ENCODE measurements around the gene AFAP1L1.

The AFAP1L1 gene

DNA sequence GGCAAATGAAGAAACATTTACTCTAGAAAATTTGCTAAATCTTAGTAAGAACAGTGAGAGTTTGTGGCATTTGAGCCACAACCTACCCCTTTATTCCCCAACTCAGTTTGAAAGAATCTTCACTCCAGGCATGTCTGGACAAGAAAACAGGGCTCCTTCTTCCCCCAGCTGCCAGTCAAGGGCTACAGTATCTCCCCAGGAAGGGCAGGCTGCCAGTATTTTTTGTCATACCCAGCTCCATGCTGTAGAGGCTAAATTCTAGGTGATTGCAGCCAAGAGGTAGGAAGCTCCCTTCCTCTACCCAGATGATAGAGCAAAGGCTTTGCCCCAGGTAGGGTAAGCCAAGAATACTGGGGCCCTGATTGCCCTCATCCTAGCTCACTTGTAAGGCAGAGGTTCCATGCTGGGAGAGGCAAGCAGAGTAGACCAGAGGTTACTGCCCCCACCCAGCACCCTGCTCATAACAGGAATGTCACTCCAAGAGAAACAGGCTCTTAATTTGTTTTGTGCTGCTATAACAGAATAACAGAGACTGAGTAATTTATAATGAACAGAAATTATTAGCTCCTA is 53.6 kb downstream of the AFAP1L1 start:
- no peak overlapping the region for H3K4me3 ChIP-seq (ENCODE audit: low read depth, low read length)
- H3K36me3 ChIP-seq (ENCODE audit: control insufficient read depth in 2 of 2, insufficient read depth in 1 of 2, low read length in 2 of 2), result no peaks in the 10 kb centered on the region
- H3K4me1 ChIP-seq (ENCODE audit: control insufficient read depth, insufficient read depth, low read length), result peaks cover 8% of the 10 kb centered on the region; the same call in 1 of the 2 replicates
- CTCF ChIA-PET, result interaction anchor here (0.8 to 2.3 kb wide), 3 partner anchors 10 to 46 kb away, joined by 4 to 10 read pairs (median 7); no protein-coding TSS in a partner anchor
- TF ChIP-seq ZNF146 (tag by site-specific recombination; IDR thresholded peaks at IDR 0.05) (no peak), ZNF23 (tag by site-specific recombination; IDR thresholded peaks at IDR 0.05; ENCODE audit: borderline replicate concordance) (no peak), ZNF37A (tag by site-specific recombination; IDR thresholded peaks at IDR 0.05) (no peak), ZNF626 (tag by site-specific recombination; IDR thresholded peaks at IDR 0.05) (no peak), ZNF211 (tag by site-specific recombination; IDR thresholded peaks at IDR 0.05; ENCODE audit: low read depth) (no peak), ZNF785 (tag by site-specific recombination; IDR thresholded peaks at IDR 0.05) (no peak), ZNF792 (tag by site-specific recombination; IDR thresholded peaks at IDR 0.05) (no peak)
- TF ChIP-seq, protein P1, sequence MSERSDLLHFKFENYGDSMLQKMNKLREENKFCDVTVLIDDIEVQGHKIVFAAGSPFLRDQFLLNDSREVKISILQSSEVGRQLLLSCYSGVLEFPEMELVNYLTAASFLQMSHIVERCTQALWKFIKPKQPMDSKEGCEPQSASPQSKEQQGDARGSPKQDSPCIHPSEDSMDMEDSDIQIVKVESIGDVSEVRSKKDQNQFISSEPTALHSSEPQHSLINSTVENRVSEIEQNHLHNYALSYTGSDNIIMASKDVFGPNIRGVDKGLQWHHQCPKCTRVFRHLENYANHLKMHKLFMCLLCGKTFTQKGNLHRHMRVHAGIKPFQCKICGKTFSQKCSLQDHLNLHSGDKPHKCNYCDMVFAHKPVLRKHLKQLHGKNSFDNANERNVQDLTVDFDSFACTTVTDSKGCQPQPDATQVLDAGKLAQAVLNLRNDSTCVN (tag by site-specific recombination; optimal IDR thresholded peaks at IDR 0.05), result no peak
- TF ChIP-seq, protein P2, sequence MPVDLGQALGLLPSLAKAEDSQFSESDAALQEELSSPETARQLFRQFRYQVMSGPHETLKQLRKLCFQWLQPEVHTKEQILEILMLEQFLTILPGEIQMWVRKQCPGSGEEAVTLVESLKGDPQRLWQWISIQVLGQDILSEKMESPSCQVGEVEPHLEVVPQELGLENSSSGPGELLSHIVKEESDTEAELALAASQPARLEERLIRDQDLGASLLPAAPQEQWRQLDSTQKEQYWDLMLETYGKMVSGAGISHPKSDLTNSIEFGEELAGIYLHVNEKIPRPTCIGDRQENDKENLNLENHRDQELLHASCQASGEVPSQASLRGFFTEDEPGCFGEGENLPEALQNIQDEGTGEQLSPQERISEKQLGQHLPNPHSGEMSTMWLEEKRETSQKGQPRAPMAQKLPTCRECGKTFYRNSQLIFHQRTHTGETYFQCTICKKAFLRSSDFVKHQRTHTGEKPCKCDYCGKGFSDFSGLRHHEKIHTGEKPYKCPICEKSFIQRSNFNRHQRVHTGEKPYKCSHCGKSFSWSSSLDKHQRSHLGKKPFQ (tag by site-specific recombination; IDR thresholded peaks at IDR 0.05), result no peak
- TF ChIP-seq, protein P3, sequence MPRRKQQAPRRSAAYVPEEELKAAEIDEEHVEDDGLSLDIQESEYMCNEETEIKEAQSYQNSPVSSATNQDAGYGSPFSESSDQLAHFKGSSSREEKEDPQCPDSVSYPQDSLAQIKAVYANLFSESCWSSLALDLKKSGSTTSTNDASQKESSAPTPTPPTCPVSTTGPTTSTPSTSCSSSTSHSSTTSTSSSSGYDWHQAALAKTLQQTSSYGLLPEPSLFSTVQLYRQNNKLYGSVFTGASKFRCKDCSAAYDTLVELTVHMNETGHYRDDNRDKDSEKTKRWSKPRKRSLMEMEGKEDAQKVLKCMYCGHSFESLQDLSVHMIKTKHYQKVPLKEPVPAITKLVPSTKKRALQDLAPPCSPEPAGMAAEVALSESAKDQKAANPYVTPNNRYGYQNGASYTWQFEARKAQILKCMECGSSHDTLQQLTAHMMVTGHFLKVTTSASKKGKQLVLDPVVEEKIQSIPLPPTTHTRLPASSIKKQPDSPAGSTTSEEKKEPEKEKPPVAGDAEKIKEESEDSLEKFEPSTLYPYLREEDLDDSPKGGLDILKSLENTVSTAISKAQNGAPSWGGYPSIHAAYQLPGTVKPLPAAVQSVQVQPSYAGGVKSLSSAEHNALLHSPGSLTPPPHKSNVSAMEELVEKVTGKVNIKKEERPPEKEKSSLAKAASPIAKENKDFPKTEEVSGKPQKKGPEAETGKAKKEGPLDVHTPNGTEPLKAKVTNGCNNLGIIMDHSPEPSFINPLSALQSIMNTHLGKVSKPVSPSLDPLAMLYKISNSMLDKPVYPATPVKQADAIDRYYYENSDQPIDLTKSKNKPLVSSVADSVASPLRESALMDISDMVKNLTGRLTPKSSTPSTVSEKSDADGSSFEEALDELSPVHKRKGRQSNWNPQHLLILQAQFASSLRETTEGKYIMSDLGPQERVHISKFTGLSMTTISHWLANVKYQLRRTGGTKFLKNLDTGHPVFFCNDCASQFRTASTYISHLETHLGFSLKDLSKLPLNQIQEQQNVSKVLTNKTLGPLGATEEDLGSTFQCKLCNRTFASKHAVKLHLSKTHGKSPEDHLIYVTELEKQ (tag by site-specific recombination; IDR thresholded peaks at IDR 0.05; ENCODE audit: borderline replicate concordance), result no peak
- POLR2A ChIA-PET, result interaction anchor here (1.5 kb wide), 1 partner anchor 20 kb away, joined by 3 read pairs; no protein-coding TSS in a partner anchor
- H3K9me3 ChIP-seq (ENCODE audit: control insufficient read depth, insufficient read depth, low read depth, low read length), result no peaks in the 10 kb centered on the region
- H3K27ac ChIP-seq (ENCODE audit: extremely low read depth, low read depth, low read length), result no peak overlapping the region

DNA sequence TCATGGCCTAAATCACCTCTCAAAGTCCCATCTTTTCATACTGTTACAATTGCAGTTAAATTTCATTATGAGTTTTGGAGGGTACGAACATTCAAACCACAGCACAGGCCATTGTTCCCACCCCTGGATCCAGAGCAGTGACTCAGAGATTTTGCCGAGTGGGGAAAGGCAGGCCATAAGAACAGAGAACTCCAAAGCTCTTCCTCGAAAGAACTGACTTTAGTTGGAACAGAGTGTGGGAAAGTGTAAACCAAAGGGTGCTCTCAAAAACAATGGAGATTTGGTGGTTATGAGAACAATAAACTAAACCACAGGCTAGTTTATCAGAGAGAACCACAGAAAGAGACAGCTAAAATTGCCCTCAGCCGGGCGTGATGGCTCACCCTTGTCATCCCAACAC is 54.2 kb downstream of the AFAP1L1 start:
- CTCF ChIA-PET, result interaction anchor here (0.6 to 2.3 kb wide), 3 partner anchors 23 to 108 kb away, joined by 3 to 10 read pairs (median 3); no protein-coding TSS in a partner anchor
- Histone ChIP-seq H3K36me3 (ENCODE audit: control insufficient read depth in 2 of 2, insufficient read depth in 1 of 2, low read length in 2 of 2) (no peaks in the 10 kb centered on the region), H3K27ac (ENCODE audit: extremely low read depth, low read depth, low read length) (no peak overlapping the region), H3K4me1 (ENCODE audit: control insufficient read depth, insufficient read depth, low read length) (0 out of 2 replicates have a peak, but pooled peaks cover 3% of the 10 kb centered on the region), H3K9me3 (ENCODE audit: control insufficient read depth, insufficient read depth, low read depth, low read length) (no peaks in the 10 kb centered on the region), H3K4me3 (ENCODE audit: low read depth, low read length) (no peak overlapping the region)
- POLR2A ChIA-PET, result no interaction called here
- TF ChIP-seq, protein P4, sequence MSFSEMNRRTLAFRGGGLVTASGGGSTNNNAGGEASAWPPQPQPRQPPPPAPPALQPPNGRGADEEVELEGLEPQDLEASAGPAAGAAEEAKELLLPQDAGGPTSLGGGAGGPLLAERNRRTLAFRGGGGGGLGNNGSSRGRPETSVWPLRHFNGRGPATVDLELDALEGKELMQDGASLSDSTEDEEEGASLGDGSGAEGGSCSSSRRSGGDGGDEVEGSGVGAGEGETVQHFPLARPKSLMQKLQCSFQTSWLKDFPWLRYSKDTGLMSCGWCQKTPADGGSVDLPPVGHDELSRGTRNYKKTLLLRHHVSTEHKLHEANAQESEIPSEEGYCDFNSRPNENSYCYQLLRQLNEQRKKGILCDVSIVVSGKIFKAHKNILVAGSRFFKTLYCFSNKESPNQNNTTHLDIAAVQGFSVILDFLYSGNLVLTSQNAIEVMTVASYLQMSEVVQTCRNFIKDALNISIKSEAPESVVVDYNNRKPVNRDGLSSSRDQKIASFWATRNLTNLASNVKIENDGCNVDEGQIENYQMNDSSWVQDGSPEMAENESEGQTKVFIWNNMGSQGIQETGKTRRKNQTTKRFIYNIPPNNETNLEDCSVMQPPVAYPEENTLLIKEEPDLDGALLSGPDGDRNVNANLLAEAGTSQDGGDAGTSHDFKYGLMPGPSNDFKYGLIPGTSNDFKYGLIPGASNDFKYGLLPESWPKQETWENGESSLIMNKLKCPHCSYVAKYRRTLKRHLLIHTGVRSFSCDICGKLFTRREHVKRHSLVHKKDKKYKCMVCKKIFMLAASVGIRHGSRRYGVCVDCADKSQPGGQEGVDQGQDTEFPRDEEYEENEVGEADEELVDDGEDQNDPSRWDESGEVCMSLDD (tag by site-specific recombination; IDR thresholded peaks at IDR 0.05), result no peak
- TF ChIP-seq KLF8 (tag by site-specific recombination; IDR thresholded peaks at IDR 0.05), result no peak
- TF ChIP-seq ZBTB20 (tag by site-specific recombination; IDR thresholded peaks at IDR 0.05), result no peak
- no peak for TF ChIP-seq ZNF112 (tag by site-specific recombination; IDR thresholded peaks at IDR 0.05)
- TF ChIP-seq GFI1B (tag by site-specific recombination; IDR thresholded peaks at IDR 0.05), result no peak
- TF ChIP-seq MZF1 (tag by site-specific recombination; IDR thresholded peaks at IDR 0.05; ENCODE audit: borderline replicate concordance), result no peak
- no peak for TF ChIP-seq MEIS1 (CRISPR knock-in tag; IDR thresholded peaks at IDR 0.05; ENCODE audit: borderline replicate concordance)
- TF ChIP-seq, protein P5, sequence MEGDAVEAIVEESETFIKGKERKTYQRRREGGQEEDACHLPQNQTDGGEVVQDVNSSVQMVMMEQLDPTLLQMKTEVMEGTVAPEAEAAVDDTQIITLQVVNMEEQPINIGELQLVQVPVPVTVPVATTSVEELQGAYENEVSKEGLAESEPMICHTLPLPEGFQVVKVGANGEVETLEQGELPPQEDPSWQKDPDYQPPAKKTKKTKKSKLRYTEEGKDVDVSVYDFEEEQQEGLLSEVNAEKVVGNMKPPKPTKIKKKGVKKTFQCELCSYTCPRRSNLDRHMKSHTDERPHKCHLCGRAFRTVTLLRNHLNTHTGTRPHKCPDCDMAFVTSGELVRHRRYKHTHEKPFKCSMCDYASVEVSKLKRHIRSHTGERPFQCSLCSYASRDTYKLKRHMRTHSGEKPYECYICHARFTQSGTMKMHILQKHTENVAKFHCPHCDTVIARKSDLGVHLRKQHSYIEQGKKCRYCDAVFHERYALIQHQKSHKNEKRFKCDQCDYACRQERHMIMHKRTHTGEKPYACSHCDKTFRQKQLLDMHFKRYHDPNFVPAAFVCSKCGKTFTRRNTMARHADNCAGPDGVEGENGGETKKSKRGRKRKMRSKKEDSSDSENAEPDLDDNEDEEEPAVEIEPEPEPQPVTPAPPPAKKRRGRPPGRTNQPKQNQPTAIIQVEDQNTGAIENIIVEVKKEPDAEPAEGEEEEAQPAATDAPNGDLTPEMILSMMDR (tag by site-specific recombination; IDR thresholded peaks at IDR 0.05), result no peak
- TF ChIP-seq, protein P6, sequence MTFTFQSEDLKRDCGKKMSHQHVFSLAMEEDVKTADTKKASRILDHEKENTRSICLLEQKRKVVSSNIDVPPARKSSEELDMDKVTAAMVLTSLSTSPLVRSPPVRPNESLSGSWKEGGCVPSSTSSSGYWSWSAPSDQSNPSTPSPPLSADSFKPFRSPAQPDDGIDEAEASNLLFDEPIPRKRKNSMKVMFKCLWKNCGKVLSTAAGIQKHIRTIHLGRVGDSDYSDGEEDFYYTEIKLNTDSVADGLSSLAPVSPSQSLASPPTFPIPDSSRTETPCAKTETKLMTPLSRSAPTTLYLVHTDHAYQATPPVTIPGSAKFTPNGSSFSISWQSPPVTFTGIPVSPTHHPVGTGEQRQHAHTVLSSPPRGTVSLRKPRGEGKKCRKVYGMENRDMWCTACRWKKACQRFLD (tag by site-specific recombination; IDR thresholded peaks at IDR 0.05), result no peak
- TF ChIP-seq, protein P7, sequence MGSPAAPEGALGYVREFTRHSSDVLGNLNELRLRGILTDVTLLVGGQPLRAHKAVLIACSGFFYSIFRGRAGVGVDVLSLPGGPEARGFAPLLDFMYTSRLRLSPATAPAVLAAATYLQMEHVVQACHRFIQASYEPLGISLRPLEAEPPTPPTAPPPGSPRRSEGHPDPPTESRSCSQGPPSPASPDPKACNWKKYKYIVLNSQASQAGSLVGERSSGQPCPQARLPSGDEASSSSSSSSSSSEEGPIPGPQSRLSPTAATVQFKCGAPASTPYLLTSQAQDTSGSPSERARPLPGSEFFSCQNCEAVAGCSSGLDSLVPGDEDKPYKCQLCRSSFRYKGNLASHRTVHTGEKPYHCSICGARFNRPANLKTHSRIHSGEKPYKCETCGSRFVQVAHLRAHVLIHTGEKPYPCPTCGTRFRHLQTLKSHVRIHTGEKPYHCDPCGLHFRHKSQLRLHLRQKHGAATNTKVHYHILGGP (tag by site-specific recombination; IDR thresholded peaks at IDR 0.05), result no peak
- TF ChIP-seq ZNF777 (tag by site-specific recombination; IDR thresholded peaks at IDR 0.05; ENCODE audit: borderline replicate concordance), result no peak

All from HEK293 (cell line).